RWPE1 (cell line): ENCODE measurements around the gene TRAF3.

Experiments
- CTCF ChIA-PET: fragments of 350-600 bp; sonication (Branson Sonifier 250); formaldehyde crosslinking; extraction: SDS; loops from one replicate; lab custom pipeline; 2021; lab: Yijun Ruan, JAX
- POLR2A ChIA-PET: fragments of 400-600 bp; formaldehyde crosslinking; extraction: SDS; loops from one replicate; lab custom pipeline; 2020; ENCODE audit warnings: antibody characterized with exemption; ENCODE audit not compliant: low non-redundant PET; lab: Yijun Ruan, JAX
- DNase-seq: peaks from one replicate; pipeline ENCODE4 v3.0.0; 2012; ENCODE audit warnings: low spot score
- H3K27ac ChIP-seq: fragments of 450-650 bp; 2 replicates; pipeline ENCODE4 v1.5.1; 2017
- CTCF ChIP-seq: fragments of 450-650 bp; conservative IDR thresholded peaks from 2 replicates; pipeline ENCODE4 v1.5.1; 2017; ENCODE audit warnings: low read depth, mild to moderate bottlenecking

The TRAF3 gene

GRCh38 chr14:102866982-102867761, 89.9 kb downstream of the TRAF3 start:
- no peak overlapping the region for H3K27ac ChIP-seq
- no peak for DNase-seq
- ChIA-PET CTCF (no interaction called here), POLR2A (no interaction called here)
- no peak for TF ChIP-seq CTCF

- CTCF ChIA-PET: interaction anchor here (0.6 kb wide), 1 partner anchor 461 kb away, joined by 3 read pairs; no protein-coding TSS in a partner anchor
- POLR2A ChIA-PET: no interaction called here
Measured at GRCh38 chr14:102867826-102868580, 90.8 kb downstream of the TRAF3 start.

GRCh38 chr14:102868956-102869547, 91.8 kb downstream of the TRAF3 start:
- no peak for TF ChIP-seq CTCF
- DNase-seq: no peak
- ChIA-PET CTCF (no interaction called here), POLR2A (no interaction called here)
- H3K27ac ChIP-seq: no peak overlapping the region

More at GRCh38 chr14:102867826-102868580, 90.8 kb downstream of the TRAF3 start:
- no peak for TF ChIP-seq CTCF
- H3K27ac ChIP-seq: no peak overlapping the region
- no peak for DNase-seq

GRCh38 chr14:102870246-102870645, 93.0 kb downstream of the TRAF3 start:
- H3K27ac ChIP-seq: peak overlapping the region; percentile 35; the same call in 1 of the 2 replicates
- ChIA-PET CTCF (interaction anchor here (0.7 kb wide), 1 partner anchor 95 kb away, joined by 3 read pairs; no protein-coding TSS in a partner anchor), POLR2A (no interaction called here)
- TF ChIP-seq CTCF: no peak
- DNase-seq: no peak

GRCh38 chr14:102870994-102871831, 94.0 kb downstream of the TRAF3 start:
- CTCF ChIA-PET: interaction anchor here (0.6 to 0.7 kb wide), 4 partner anchors 25 to 356 kb away, joined by 3 to 4 read pairs (median 3); no protein-coding TSS in a partner anchor
- POLR2A ChIA-PET: no interaction called here

More at GRCh38 chr14:102870994-102871831, 94.0 kb downstream of the TRAF3 start:
- no peak for TF ChIP-seq CTCF
- DNase-seq: no peak
- peak overlapping the region; percentile 35 for H3K27ac ChIP-seq
